Left cardiac atrium (tissue), 4 donors: ENCODE results near the gene TMEM14C. TPM values are rescaled to one million over a fixed set of nuclear protein-coding genes. Genes with fewer than 3 reads are reported as not detected.
A peak's percentile ranks its signal among the peaks of the same experiment; 100 is the strongest.
"Not testable (repeated sequence)": the region's sequence is repeated elsewhere in the genome, so short reads cannot be mapped to it uniquely, and the experiment has no call there.

Experiments used
- ATAC-seq, 2 donors: fragments of 200-7000 bp; cut with Tn5 transposase; one replicate each; pipeline ENCODE4 v1.9.1; 2020; ENCODE audit warnings: mild to moderate bottlenecking in 2 of 2, moderate library complexity in 2 of 2
- DNase-seq: peaks from one replicate; pipeline ENCODE4 v3.0.0-alpha.2; 2020
- intact Hi-C, 2 donors: fragments of 100-400 bp; cut with DNase I; formaldehyde crosslinking; loops; one replicate each; pipeline versions ENCODE4 v1.14.1 to v1.15.1; 2022 to 2023
- total RNA-seq, 2 donors: library from RNA; stranded (reverse); fragmentation: NEBNext Ultra II Directional; extraction: Animal tissue kit (Norgen Biotek cat#: 25700); gene quantifications; one replicate each; pipeline ENCODE4 v1.2.1, GENCODE V29; 2021
- donor health status: DM: no; HTN: yes; CAD: no.
- donor health status: DM: no; HTN: yes; CAD: no; lungs with severe emphysema.
- donor health status: DM: yes; HTN: yes; CAD: no.
- donor health status: Dilated cardiomyopathy.

The TMEM14C gene
- total RNA-seq, 2 donors from 2014 or later = 103 to 108 TPM

DNA sequence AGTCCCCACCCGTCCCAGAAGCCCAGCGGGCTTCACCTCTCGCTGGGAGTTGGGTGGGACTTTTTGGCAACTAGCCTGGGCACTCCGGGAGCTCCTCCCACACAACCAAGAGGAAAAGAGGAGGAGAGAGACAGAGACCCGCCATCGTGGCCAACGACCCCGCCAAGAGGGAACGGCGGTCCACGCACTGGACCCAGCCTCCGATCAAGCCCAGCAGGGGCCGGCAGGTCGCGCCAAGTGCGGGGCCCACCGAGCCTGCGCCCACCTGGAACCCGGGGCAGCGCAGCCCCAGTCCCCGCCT is 3.0 kb upstream of the TMEM14C start:
- peak; percentile 54 for DNase-seq
- intact Hi-C loops = no loop called here
- peak in 1 of 2 donors; percentile 2 for ATAC-seq

- intact Hi-C loops = no loop called here
- ATAC-seq = peak in 1 of 2 donors; percentile 23
- DNase-seq = peak; percentile 66
Observed at GRCh38 chr6:10720265-10720959, 2.5 kb upstream of the TMEM14C start.

DNA sequence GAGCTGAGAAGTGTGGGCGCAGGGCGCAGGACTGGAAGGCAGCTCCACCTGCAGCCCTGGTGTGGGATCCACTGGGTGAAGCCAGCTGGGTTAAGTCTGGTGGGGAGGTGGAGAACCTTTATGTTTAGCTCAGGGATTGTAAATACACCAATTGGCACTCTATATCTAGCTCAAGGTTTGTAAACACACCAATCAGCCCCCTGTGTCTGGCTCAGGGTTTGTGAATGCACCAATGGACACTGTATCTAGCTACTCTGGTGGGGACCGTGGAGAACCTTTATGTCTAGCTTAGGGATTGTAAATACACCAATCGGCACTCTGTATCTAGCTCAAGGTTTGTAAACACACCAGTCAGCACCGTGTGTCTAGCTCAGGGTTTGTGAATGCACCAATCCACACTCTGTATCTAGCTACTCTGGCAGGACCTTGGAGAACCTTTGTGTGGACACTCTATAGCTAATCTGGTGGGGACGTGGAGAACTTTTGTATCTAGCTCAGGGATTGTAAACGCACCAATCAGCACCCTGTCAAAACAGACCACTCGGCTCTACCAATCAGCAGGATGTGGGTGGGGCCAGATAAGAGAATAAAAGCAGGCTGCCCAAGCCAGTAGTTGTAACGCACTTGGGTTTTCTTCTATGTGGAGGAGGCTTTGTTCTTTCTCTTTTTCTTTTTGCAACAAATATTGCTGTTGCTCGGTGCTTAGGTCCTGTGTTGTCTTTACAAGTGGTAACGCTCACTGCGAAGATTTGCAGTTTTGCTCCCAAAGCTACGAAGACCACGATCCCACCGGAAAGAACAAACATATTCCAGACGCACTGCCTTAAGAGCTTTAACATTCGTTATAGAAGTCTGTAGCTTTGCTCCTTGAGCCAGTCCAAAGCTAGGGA is 1.7 kb upstream of the TMEM14C start:
- ATAC-seq, DNase-seq, intact Hi-C loops: not testable (repeated sequence)

- intact Hi-C loops = loop anchor here in 1 of 2 donors (2.0 kb wide), 1 partner anchor 27 kb away; the partner anchor contains the start of genes C6orf52 and PAK1IP1
- ATAC-seq (no peak), DNase-seq (no peak)
Observed at GRCh38 chr6:10721850-10722569, 860 bp upstream of the TMEM14C start.

DNA sequence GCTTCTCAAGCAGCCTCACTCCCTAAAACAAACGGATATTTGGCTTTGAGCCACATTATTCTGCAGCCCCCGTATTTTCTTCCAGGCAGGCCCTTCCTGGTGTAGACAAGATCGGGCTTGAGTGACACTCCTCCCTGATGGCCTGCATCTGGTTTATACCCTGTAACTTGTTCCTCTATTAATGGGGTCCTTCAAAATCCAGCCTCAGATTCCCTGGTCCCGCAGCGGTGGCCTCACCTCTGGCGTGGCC is 375 bp upstream of the TMEM14C start:
- DNase-seq (no peak), ATAC-seq (no peak)
- intact Hi-C loops = loop anchor here in 1 of 2 donors (2.0 kb wide), 1 partner anchor 28 kb away; the partner anchor contains the start of genes C6orf52 and PAK1IP1

- ATAC-seq (peak in 1 of 2 donors; percentile 2), DNase-seq (no peak)
- intact Hi-C loops = loop anchor here in 1 of 2 donors (1.0 to 2.0 kb wide), 2 partner anchors 24 to 29 kb away; partner anchors contain the start of genes C6orf52, PAK1IP1 and TMEM14B
Observed at GRCh38 chr6:10723567-10723881, 654 bp downstream of the TMEM14C start.

- intact Hi-C loops = no loop called here
- no peak for ATAC-seq
Observed at GRCh38 chr6:10725044-10725443, 2.2 kb downstream of the TMEM14C start.

GRCh38 chr6:10725716-10726115 is 2.8 kb downstream of the TMEM14C start:
- intact Hi-C loops = no loop called here
- ATAC-seq (no peak), DNase-seq (no peak)

More at GRCh38 chr6:10725044-10725443, 2.2 kb downstream of the TMEM14C start:
- DNase-seq = no peak

DNA sequence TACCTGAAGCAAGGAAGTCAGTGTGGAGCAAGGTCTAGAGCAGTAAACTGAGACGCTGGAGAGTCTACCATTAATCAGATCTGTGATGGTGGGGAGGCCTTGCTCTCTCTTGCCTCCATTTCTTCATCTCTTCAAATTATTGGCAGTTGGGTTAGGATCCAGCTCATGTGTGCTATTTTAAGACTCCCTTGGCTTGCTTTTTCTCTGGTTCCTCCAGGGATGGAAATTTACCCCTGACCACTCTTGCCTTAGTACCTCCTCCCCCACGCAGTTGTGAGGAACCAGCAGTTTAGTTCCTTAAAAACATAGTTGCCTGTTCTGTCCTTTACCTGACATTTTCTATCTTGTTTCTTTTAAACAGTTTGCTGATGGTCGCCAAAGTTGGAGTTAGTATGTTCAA is 7.4 kb downstream of the TMEM14C start:
- intact Hi-C loops = no loop called here
- DNase-seq = no peak
- ATAC-seq = peak in 1 of 2 donors; percentile 80

DNA sequence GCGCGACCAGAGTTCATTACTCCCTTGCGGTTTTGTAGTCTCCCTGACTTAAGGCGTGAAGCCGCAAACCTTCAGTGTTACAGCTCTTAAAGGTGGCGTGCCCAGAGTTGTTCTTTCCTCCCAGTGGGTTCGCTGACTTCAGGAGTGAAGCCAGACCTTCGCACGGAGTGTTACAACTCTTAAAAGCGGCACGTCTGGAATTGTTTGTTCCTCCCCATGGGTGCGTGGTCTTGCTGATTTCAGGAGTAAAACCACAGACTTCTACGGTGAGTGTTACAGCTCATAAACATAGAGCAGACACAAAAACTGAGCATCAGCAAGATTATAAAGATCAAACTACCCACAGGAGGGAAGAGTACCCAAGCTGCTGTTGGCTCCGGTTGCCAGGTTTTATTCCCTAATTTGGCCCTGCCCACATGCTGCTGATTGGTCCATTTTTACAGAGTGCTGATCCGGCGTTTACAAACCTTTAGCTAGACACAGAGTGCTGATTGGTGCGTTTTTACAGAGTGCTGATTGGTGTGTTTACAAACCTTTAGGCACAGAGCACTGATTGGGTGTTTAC is 10.4 kb downstream of the TMEM14C start:
- ATAC-seq (no peak), DNase-seq (no peak)
- intact Hi-C loops = no loop called here

- no peak for ATAC-seq
- intact Hi-C loops = no loop called here
- no peak for DNase-seq
Observed at GRCh38 chr6:10733863-10734262, 11.0 kb downstream of the TMEM14C start.

DNA sequence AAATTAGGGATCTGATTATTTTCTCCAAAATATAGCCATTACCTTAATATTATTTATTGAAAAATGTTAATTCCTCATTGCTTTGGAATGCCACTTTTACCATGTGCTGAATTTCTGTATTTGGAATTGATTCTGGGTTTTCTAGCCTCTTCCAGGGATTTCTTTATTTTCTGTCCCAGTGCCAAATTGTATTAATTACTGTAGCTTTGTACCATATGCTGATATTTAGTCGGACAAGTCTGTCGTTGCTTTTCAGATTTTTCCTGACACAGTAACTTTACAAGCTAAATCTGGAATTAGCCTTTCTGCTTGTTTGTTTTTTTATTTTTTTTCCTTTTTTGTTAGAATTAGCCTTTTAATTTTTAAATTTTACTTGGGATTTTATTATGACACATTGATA is 13.9 kb downstream of the TMEM14C start:
- no peak for ATAC-seq
- no peak for DNase-seq
- intact Hi-C loops = no loop called here

GRCh38 chr6:10740061-10740460 is 17.2 kb downstream of the TMEM14C start:
- intact Hi-C loops = no loop called here
- DNase-seq (no peak), ATAC-seq (no peak)

DNA sequence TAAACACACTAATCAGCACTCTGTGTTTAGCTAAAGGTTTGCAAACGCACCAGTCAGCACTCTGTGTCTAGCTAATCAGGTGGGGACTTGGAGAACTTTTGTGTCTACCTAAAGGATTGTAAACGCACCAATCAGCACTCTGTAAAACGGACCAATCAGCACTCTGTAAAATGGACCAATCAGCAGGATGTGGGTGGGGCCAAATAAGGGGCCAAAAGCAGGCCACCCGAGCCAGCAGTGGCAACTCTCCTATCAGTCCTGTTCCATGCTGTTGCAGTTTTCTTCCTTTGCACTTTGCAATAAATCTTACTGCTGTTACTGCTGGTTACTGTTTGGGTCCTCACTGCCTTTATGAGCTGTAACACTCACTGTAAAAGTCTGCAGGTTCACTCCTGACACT is 18.8 kb downstream of the TMEM14C start:
- intact Hi-C loops, DNase-seq, ATAC-seq: not testable (repeated sequence)

DNA sequence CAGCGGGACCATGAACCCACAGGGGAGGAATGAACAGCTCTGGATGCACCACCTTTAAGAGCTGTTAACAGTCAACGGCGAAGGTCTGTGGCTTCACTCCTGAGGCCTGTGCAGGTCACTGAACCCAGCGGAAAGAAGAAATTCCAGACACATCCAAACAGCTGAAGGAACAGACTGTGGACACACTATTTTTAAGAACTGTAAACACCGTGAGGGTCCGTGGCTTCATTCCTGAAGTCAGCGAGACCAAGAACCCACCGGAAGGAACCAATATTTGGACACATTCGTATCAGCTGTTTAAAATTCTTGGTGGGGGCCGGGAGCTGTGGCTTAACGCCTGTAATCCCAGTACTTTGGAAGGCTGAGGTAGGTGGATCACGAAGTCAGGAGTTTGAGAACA is 19.4 kb downstream of the TMEM14C start:
- no peak for DNase-seq
- no peak for ATAC-seq
- intact Hi-C loops = no loop called here

- ATAC-seq (no peak), DNase-seq (no peak)
- intact Hi-C loops = no loop called here
Observed at GRCh38 chr6:10743515-10743914, 20.6 kb downstream of the TMEM14C start.

GRCh38 chr6:10745116-10745515 is 22.2 kb downstream of the TMEM14C start:
- intact Hi-C loops = no loop called here
- no peak for ATAC-seq

DNA sequence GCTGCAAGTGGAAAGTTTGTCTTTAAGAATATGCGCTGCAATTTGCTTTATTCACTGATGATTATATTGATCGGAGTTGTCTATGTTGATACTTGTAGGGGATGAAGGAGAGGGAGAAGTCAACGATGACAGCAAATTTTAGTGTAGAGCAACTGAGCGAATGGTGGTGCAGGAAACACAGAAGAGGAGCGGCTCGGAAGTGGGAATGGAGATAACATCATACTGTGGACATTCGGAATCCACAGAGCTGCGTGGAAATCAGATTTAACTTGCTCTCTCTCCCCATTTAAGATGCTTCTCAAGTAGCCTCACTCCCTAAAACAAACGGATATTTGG is 24.0 kb downstream of the TMEM14C start:
- DNase-seq (no peak), ATAC-seq (no peak)
- intact Hi-C loops = loop anchor here in 1 of 2 donors (1.0 to 2.0 kb wide), 2 partner anchors 24 to 52 kb away; partner anchors contain the start of genes C6orf52, PAK1IP1 and TMEM14C

More at GRCh38 chr6:10745116-10745515, 22.2 kb downstream of the TMEM14C start:
- no peak for DNase-seq

- peak; percentile 99 for ATAC-seq
- DNase-seq = peak; percentile 100
- intact Hi-C loops = loop anchor here in 1 of 2 donors (1.0 to 2.0 kb wide), 2 partner anchors 24 to 53 kb away; partner anchors contain the start of genes C6orf52, PAK1IP1 and TMEM14C
Observed at GRCh38 chr6:10747251-10747972, 24.5 kb downstream of the TMEM14C start, which contains the start of gene TMEM14B. TSS of gene TMEM14B (plus strand) at chr6:10747805. CDS start at chr6:10749246, 1,441 bp downstream.
